HG03378 (cell line): ENCODE results near the gene TBC1D21.

Experiments used
- ATAC-seq: cut with Tn5 transposase; IDR thresholded peaks from one replicate; pipeline ENCODE4 v1.9.1; 2021; ENCODE audit warnings: mild to moderate bottlenecking, moderate library complexity; ENCODE audit not compliant: unreplicated experiment

Gene TBC1D21, protein sequence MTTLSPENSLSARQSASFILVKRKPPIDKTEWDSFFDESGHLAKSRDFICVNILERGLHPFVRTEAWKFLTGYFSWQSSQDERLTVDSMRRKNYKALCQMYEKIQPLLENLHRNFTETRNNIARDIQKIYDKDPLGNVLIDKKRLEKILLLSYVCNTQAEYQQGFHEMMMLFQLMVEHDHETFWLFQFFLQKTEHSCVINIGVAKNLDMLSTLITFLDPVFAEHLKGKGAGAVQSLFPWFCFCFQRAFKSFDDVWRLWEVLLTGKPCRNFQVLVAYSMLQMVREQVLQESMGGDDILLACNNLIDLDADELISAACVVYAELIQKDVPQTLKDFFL

DNA sequence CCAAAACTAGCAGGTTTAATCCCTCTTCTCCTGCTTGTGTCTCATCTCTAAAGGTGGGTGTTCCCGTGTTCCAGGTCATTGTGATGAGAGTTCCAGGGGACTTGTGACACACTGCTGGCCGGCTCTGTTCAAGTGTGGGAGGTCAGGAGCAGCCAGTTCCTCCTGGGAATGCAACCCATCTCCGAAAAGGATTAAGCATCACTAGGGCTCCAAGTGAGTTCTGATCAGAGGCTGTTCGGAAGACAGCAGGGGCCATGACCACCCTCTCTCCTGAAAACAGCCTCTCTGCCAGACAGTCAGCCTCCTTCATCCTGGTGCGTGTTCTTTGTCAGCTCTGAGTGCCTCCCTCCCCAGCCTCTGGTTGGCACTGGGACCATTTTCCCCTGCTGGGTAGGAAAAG is at the start of gene TBC1D21:
TBC1D21 (plus strand) TSS at position 109 of the 400 bp plus-strand sequence; CDS start at position 255, 146 bp downstream.
- no peak for ATAC-seq

DNA sequence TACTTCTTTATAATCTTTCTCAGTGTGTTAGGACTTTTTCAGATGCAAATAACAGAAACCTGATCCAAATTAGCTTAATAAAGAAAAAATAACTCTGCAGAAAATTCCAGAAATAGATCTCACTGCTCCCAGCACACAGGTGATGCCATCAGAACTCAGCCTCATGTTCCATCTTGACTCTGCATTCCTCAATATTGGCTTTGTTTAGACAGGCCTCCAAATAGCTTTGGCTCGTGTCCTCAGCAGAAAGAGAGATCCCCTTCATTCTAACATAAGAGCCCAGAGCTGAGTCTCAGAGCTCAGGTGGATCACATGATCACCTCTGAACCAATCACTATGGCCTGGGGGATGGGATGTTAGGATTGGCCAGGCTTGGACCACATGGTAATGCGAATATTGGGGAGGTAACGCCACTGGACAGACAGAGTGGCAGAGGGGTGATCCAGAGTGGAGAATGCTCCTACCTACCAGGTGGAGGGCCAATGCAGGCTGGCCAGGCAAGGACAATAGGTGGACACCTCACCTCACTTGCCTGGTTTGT is 46.6 kb upstream of the TBC1D21 start:
- no peak for ATAC-seq

DNA sequence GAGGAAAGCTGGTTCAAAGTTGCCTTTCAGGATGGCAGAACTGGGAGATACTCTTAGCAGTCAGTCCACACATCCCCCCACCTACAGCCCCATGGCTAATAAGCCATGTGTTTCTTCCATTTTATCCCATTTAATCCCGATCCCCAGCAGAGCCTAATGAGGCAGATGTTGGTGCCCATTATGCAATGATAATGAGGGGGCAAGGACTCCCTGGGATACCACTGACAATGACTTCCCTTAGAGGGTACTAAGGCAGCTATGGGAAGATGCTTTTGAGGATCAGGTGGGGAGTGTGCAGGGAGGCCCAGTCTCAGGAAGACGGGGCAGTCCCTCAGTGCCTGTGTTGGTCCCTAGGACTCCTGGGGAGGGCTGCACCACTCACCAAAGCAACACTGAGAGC is 43.8 kb upstream of the TBC1D21 start:
- no peak for ATAC-seq

DNA sequence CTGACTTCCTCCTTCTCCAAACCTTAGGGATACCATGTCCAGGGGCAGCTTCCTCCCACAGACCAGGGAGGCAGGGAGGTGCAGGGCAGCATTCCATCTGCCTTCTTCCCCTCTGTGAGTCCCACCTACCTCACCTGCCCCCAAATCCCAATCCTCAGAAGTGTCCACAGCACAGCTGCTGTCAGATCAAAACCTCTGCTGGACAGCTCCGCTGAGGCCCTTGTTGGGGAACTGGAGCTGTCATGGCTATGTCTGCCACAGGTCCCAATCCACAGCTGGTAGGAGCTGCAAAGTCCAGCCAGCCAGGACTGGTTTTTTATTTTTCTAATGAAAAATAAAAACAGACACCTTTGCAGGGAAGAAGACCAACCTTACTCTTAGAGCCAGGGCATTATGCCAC is 40.7 kb upstream of the TBC1D21 start:
- ATAC-seq = no peak

DNA sequence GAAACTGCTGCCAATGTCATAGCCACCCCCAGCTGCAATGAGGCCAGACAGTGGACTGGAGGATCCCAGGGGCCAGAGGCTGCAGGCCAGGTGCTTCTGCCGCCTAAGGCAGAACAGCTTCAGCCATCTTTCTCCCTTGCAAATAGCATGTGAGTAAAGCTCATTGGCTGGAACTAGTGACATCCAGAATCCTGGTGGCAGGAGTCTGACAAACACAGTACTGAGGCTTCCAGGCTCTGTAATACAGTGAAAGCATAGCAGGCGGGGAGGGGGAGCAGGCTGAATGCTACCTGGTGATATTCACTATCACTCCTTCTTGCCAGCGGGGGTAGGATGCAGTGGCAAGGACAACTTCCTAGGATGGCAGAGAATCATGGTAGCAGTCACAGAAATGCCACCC is 36.5 kb upstream of the TBC1D21 start:
- ATAC-seq = no peak

DNA sequence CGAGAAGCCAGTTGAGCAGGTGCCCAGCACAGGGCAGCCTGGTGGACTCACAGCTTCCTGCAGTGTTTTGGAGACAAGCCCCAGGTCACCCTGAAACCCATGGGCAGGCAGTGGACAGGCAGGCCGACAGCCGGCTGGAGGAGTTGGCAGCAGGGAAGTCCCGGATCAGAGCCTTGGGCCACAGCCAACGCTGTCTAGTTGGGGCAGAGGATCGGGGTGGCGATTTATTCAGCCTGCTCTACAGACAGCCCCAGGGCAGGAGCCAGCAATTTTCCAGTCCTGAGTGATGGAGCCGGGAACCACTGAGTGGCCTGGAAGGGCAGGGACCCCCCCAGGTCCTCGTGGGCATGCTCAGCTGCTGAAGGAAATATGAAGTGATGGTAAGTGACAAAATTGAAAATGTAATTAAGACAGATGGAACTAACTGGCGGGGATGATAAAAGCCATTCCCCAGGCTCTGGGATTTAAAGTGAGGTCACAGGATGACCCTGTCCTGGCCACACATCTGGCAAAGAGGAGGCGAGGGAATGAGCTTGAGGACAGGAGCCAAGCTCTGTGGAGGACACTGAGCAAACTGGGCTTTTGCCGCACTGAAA is 34.4 kb upstream of the TBC1D21 start:
- ATAC-seq = no peak

DNA sequence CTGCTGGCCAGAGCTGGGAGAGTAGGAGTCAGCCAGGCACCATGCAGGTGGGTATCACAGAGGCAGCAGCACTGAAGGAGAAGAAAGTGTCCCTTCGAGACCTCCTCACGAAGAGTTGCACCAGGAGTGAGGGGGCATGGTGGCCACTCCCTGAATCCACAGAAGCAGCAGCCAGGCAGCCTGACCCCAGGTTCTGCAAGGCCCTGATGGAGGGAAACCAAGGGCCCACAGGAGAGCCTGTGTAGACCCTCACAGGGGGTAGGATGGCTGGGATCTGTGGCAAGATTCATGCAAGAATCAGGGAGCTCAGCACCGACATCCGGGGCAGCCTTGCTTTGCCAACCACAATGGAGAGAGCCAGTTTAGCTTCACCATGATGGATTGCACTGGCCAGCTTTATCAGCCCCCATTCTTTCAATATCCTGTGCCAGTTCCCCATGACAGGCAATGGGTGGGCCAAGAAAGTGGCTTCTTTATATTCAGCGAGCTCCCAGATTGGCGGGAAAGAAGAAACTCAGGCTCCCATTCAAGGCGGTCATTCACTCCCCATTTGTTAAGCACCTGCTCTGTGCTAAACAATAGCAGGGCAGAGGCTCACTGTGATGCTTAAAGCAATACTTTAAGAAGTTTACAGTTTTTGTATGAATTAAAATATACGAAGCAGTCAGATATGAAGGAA is 33.5 kb upstream of the TBC1D21 start:
- ATAC-seq = no peak

DNA sequence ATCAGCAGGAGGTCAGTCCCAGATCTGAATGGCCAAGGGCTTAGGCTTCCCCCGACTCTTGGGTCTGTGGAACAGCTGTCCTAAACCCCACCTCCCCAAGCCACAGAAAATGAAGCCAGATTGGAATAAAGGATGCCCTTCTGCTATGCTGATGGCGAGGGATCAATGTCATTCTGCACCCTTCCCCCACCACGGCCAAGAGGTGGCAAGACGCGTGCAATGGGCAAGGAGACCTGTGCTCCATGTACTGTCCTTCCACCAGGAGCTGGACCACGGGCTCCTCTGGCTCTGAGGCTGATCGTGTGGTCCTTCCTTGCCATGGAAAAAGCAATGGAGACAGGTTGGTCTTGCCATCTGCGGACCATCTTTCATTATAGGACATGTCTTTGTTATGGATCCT is 32.6 kb upstream of the TBC1D21 start:
- ATAC-seq = no peak

DNA sequence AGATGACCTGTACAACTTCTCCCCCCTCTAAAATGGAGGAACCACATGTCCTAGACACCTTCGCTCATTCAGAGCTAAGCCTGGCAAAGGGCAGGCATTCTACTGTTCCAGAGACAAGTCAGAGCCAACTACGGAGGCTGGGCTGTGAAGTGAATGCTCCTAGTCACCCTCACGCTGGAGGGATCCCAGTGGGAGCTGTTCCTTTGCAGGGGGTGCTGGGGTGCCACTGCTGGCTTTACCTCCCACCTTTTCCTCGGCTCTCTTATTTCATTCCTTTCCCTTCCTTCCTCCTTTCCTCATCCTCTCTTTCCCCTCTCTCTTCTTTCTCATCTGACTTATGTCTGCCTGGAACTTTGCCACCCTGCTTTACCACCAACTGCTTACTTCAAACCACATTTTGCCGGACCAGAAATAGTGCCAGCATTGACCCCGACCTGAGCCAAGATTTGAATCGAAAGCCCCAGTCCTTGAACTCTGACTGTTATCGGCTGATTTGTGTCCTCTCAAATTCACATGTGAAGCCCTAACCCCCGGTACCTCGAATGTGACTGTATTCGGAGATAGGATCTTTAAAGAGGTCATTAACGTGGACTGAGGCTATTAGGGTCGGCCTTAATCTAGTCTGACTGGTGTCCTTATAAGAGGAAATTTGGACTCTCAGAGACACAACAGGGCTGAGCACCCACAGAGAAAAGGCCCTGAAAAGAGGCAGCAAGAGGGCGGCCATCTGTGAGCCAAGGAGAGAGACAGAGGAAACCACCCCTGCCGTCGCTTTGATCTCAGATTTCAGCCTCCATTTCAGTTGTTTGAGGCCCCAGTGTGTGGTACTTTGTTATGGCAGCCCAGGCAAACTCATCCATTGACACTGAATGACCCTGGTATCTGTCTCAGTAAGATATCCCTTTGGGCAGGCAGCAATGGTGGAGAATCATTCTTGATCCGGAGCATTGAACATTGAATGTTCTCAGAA is 31.3 kb upstream of the TBC1D21 start:
- no peak for ATAC-seq

DNA sequence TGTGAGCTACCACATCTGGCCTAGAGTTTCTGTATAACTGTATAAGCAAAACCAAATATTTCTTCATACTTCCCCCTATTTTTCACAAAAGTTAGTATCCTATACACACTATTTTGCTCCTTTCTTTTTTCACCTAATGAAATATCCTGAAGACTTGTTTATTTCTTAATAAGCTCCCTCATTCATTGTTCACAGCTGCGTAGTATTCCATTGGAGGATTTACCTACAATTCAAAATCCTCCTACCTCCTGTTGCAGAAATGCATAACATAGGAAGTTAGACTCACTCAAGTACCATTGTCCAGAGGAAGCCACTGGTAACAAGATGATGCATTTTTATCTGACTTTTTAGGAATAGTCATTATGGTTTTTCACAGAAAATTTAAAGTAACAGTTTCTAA is 29.6 kb upstream of the TBC1D21 start:
- no peak for ATAC-seq

DNA sequence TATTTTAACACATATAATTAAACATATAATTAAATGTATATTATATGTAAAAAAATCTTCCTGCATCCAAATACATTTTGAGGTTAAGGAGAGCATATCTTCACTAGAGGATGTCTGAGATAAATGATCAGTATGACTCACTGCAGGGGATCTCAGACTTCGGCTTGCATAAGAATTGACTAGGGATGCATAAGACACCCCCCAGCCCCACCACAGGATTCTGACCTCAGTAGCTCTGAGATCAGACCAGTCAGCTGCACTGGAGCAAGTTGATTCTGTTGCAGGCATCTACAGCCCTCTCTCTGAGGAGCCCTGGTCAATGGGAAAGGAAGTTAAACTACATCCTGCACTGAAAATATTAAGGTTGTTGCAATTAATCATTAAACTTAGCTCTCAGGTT is 29.0 kb upstream of the TBC1D21 start:
- no peak for ATAC-seq

DNA sequence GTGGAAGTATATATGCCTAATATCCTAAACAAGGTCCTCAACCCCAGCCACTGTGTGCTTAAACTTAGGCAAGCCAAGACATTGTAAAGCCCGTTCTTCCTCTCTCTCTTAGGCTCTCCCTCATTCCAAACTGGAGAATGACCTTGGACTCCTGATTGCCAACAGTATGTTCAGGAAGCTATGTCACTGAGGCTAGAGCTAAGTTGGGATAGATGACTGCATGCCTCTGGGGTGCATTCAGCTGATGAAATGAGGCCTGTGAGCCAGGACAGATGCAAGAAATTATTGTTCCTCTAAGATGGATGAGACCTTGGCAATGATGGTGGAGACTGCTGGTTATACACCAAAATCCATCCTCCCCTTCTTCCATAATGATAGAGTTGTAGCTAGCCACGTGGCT is 27.9 kb upstream of the TBC1D21 start:
- ATAC-seq = no peak

DNA sequence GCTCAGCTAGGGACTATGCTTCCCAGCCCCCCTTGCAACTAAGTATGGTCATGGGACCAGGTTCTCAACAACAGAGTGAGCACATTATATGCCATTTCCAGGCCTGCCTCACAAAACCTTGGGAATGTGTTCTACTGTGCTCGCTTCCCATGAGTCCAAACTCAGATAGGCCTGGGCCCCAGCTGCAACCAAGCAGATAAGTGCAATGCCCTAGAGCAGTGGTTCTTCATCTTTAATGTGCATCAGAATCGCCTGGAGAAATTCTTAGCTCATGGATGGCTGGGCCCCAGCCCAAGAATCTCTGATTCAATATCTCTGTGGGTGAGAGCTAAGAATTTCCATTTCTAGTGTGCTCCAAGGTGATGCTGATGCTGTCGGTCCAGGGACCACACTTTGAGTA is 27.5 kb upstream of the TBC1D21 start:
- no peak for ATAC-seq

DNA sequence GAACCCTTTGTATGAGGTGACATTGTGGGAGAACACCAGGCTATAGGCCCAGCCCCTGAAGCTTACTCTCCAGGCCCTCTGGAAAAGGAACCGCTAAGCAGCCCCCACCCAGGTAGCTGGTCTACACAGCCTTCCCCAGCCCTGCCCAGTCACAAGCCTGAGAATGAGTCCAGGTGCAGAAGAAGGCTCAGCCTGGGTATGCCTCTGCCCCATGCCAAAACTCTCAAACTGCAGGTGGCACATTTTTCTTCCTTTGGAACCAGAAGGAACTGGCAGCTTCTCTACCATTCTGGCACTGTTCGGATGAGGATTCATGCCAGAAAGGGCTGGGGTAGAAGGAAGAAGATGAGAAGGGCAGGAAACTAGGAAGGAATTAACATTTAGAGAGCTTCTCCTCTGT is 23.7 kb upstream of the TBC1D21 start:
- ATAC-seq = no peak

DNA sequence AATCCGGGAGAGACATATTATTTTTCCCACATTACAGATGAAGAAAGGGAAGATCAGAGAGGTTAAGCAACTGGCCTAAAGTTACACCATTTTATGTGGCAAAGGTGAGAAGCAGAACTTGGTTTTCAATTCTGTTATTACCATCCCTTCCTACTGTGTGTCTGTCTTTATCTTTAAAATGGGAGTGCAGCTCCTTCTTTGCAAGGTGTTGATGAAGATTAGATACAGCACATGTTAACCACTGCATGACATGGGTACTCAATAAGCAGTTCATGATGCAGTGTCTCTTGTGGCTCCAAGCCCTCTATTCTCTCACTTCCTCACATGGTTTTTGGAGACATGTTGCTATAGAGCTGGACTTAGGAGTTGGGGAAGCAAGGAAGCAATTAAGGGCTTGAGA is 23.1 kb upstream of the TBC1D21 start:
- no peak for ATAC-seq

DNA sequence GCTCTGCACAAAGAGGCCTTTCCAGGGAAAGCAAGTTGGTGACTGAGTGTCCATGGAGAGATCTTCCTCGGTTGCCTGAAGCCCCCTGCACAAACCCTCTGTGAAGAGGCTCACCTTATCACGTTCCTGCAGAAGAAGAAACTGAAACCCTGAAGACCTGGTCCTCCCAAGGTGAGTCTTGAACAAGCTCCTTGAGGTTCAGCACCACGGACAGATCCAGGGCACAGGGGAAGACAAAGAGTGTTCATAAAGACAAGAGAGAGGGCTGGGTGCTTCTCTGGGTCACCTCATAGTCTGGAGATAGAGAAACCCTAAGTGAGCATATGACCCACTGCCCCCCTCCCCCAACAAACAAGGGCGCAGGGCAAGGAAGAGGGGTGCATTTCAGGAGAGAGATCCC is 21.7 kb upstream of the TBC1D21 start:
- no peak for ATAC-seq

DNA sequence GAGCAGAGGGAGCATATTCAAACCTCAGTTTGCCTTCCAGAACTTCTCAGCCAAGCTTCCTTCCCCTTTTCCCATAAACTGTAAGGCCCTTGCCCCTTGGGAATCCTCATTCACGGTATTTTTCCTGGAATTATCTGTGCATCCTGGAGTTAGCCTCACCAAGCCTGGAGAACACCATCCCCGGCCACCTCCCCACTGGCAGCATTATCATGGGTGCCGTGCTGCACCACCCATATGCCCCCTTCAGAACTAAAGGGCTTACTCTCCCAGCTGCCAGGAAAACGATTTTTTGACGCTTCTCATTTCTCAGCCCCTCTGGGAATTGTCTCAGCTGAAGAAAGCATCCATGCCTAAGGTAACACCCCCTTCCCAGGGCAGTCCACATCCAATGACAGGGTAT is 20.9 kb upstream of the TBC1D21 start:
- no peak for ATAC-seq

DNA sequence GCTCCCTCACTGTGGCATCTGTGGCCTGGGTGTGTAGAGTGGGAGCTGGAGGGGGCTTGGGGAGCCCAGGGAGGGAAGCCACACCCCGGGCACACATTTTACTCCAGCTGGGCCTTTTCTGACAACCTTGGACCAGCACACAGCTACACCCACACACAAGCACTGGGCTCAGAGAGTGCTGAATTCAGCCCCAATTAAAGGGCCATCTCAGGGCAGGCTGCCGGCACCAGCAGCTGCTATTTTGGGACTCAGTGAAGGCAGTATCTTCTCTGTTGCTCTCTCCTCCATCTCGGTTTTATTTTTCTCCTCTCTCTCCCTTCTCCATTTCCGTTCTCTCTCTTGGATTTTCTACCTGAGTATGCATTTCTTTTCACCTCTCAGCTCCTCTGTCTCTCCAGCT is 19.1 kb upstream of the TBC1D21 start:
- ATAC-seq = no peak

DNA sequence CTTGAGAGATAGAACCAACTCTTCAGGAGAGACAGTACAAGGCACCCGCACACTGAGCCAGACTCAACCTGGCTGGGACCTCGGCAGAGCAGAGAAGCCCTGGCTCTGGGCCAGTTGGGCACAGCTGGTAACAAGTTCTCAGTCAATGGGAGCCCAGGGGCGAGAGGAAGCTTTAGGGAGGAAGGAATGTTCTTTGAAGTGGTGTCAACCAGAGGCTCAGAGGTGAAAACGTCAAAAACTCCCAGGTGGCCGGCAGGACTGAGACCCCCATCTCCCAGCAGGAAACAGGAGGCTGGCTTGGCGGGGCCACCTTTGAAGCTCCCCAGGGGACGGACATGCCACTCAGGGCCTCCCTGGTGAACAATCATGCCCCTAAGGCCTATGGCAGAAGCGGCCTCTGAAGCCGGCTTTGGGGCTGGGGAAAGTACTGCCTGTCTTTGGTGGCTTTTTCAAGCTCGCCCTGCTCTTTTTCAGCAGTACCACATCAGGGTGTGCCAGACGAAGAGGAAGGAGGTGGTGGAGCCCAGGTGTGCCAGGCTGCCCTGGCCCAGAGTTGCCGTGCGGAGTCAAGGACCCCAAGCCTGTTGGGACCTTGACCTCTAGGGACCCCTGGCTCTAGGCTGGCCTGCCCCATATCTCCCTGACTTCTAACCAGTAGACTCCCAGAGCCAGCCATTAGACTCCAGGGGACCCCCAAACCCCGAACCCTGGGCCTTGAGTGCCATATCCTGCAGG is 16.7 kb upstream of the TBC1D21 start:
- no peak for ATAC-seq
